HEK293 (cell line): Measurements from ENCODE around the gene TLE1.

Experiments used
- CTCF ChIP-seq: fragments of 450-650 bp; formaldehyde crosslinking; IDR thresholded peaks from 2 replicates; pipeline ENCODE4 v1.5.1; 2016; ENCODE audit warnings: missing biosample characterization, missing genetic modification characterization
- HIC1 ChIP-seq: fragments of 450-650 bp; formaldehyde crosslinking; IDR thresholded peaks from 2 replicates; pipeline ENCODE4 v1.5.1; 2016; ENCODE audit warnings: missing biosample characterization, missing genetic modification characterization
- KLF9 ChIP-seq: fragments of 450-650 bp; formaldehyde crosslinking; IDR thresholded peaks from 2 replicates; pipeline ENCODE4 v1.5.1; 2016; ENCODE audit warnings: missing biosample characterization, missing genetic modification characterization, low read depth
- ZNF274 ChIP-seq, 2 experiments: fragments of 200-500 bp in 1 of 2; fragments of 450-650 bp in 1 of 2; sonication (Bioruptor generic) in 1 of 2; formaldehyde crosslinking in 1 of 2; IDR thresholded peaks; 2 replicates each; pipeline versions ENCODE4 v1.5.1 to v1.6.1; 2014 to 2016; ENCODE audit warnings: borderline replicate concordance in 1 of 2, inconsistent platforms in 1 of 2, low read length in 1 of 2, missing biosample characterization in 1 of 2, missing genetic modification characterization in 1 of 2
- ZNF580 ChIP-seq: fragments of 450-650 bp; formaldehyde crosslinking; IDR thresholded peaks from 2 replicates; pipeline ENCODE4 v1.5.1; 2016; ENCODE audit warnings: missing biosample characterization, missing genetic modification characterization
- ZSCAN5A ChIP-seq: fragments of 450-650 bp; formaldehyde crosslinking; IDR thresholded peaks from 2 replicates; pipeline ENCODE4 v1.5.1; 2016; ENCODE audit warnings: missing biosample characterization, missing genetic modification characterization

- TF ChIP-seq KLF9 (tag by site-specific recombination) (no peak), CTCF (tag by site-specific recombination) (no peak), ZNF274 (IDR thresholded peaks at IDR 0.05; ENCODE audit: low read length) (no peak), ZNF274 (tag by site-specific recombination; IDR thresholded peaks at IDR 0.05; ENCODE audit: borderline replicate concordance) (no peak), ZSCAN5A (no peak), ZNF580 (tag by site-specific recombination) (no peak), HIC1 (tag by site-specific recombination) (no peak)
These were observed 60.5 kb downstream of the TLE1 start for GRCh38 chr9:81628897-81629296.
